Large intestine (tissue), 12 donors: ENCODE measurements around the gene CBLN2. TPM values are rescaled to one million over a fixed set of nuclear protein-coding genes. Genes with fewer than 3 reads are reported as not detected.

Experiments used
- DNase-seq, 2 donors: peaks; one replicate each; pipeline versions ENCODE4 v3.0.0 to v3.0.0-alpha.2; 2013
- H3K27ac ChIP-seq: one replicate; pipeline ENCODE4 v1.5.1; 2013; ENCODE audit warnings: low read length
- H3K27me3 ChIP-seq: 2 replicates; pipeline ENCODE4 v1.6.1; 2013; ENCODE audit warnings: low read length; ENCODE audit not compliant: control insufficient read depth, insufficient read depth
- H3K36me3 ChIP-seq: 2 replicates; pipeline ENCODE4 v1.6.1; 2013; ENCODE audit warnings: low read length; ENCODE audit not compliant: control insufficient read depth, insufficient read depth
- H3K4me1 ChIP-seq: one replicate; pipeline ENCODE4 v1.6.1; 2013; ENCODE audit warnings: low read length; ENCODE audit not compliant: control insufficient read depth, insufficient read depth
- H3K4me3 ChIP-seq: one replicate; pipeline ENCODE4 v1.5.1; 2013; ENCODE audit warnings: low read length
- H3K9me3 ChIP-seq: one replicate; pipeline ENCODE4 v1.6.1; 2013; ENCODE audit warnings: mild to moderate bottlenecking, low read depth, low read length, moderate library complexity; ENCODE audit not compliant: control insufficient read depth
- WGBS: methylation state at CpG from one replicate; pipeline ENCODE4 v1.1.5; 2013; ENCODE audit warnings: low lambda C conversion rate; ENCODE audit not compliant: insufficient coverage; 5-methylcytosine and 5-hydroxymethylcytosine counted together
- long read RNA-seq, 11 donors: transcript quantifications; one replicate each; lab custom pipeline, GENCODE V29; 2026
- polyA plus RNA-seq: library from polyadenylated mRNA; unstranded; fragments of 120-200 nt; gene quantifications from one replicate; pipeline ENCODE4 v1.2.1, GENCODE V29; 2013

The CBLN2 gene
- polyA plus RNA-seq: 11.4 TPM
- long read RNA-seq, donor 1, partial matches to known transcripts: 0 of 5 reads
- long read RNA-seq, donor 1, other reads (novel, unspliced or antisense): 0 of 5 reads
- long read RNA-seq, donor 2, partial matches to known transcripts: 0 of 3 reads
- long read RNA-seq, donor 2, other reads (novel, unspliced or antisense): 0 of 3 reads
- long read RNA-seq, donor 3: 0 reads
- long read RNA-seq, donor 4: 0 reads
- long read RNA-seq, donor 5, partial matches to known transcripts: 0 of 4 reads
- long read RNA-seq, donor 5, other reads (novel, unspliced or antisense): 0 of 4 reads
- long read RNA-seq, donor 6, partial matches to known transcripts: 0 of 2 reads
- long read RNA-seq, donor 6, other reads (novel, unspliced or antisense): 0 of 2 reads
- long read RNA-seq, donor 7: 0 reads
- long read RNA-seq, donor 8, partial matches to known transcripts: 0 of 5 reads
- long read RNA-seq, donor 8, other reads (novel, unspliced or antisense): 0 of 5 reads
- long read RNA-seq, donor 9, partial matches to known transcripts: 0 of 3 reads
- long read RNA-seq, donor 9, other reads (novel, unspliced or antisense): 0 of 3 reads
- long read RNA-seq, donor 10, partial matches to known transcripts: 0 of 4 reads
- long read RNA-seq, donor 10, other reads (novel, unspliced or antisense): 0 of 4 reads
- long read RNA-seq, donor 11, partial matches to known transcripts: 0 of 4 reads
- long read RNA-seq, donor 11, other reads (novel, unspliced or antisense): 0 of 4 reads

DNA sequence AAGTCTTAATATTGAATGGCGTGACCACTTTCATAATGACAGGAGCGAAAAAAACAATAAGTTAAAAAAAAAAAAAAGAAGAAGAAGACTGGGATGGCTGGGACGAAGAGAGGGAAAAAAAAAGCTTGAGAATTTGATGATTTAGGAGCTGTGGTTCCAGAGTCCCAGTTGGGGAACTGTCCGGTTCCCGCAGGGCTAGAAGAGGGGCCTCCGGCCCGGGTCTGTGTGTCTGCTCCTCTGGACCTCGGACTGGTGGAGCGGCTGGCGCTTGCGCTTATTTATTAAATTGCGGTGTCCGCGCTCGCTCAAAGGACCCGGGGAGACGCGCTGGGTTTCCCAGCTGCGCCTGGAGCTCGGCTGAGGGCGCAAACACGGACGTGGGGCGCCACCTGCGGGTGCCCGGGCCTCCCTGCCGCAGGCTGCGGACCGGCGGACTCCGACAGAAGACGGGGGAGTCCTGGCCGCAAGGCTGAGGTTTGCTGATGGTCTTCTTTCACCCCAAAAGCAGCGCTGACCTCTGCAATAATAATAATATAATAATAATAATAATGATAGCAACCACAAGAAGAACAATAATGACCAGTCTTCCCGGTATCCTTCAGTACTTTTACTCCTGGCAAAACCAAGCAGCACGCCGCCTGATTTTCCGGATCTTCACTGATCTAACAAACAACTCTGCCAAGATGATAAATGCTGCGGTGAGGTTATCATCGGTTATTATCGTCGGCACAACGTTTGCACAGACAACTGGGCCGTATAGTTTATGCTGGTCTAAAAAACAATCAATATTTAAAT lies at the start of gene CBLN2:
Gene CBLN2, minus strand, starts transcription at position 251 of the 795 bp plus-strand sequence. CDS start 2,182 bp downstream, outside the sequence.
- 2% methylated on average over 9 of the region's 44 CpGs for WGBS
- peaks cover 5% of the 10 kb centered on the region for H3K9me3 ChIP-seq
- peak; percentile 39 to 50 for DNase-seq
- peaks cover 3% of the 10 kb centered on the region for H3K4me1 ChIP-seq
- H3K36me3 ChIP-seq: no peaks in the 10 kb centered on the region
- H3K4me3 ChIP-seq: peak within 1 kb of the TSS; percentile 39
- no peak within 1 kb of the TSS for H3K27ac ChIP-seq
- H3K27me3 ChIP-seq: peaks cover 48% of the 10 kb centered on the region

DNA sequence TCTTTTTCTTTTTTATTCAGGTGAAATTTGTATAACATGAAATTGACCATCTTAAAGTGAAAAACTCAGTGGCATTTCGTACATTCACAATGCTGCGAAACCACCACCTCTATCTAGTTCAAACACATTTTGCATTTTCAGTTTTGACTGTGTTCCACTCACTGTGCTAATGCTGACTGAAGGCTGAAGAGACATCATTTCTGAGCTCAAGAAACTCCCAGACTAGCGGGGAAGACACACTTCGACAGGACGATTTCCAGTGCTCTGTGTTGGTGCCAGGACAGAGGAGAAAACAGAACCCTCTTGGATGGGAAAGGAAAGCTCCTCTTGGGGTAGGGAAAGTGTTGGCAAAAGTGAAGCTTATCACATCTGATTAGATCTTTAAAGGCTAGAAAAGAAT lies 44.2 kb upstream of the CBLN2 start:
- H3K36me3 ChIP-seq: no peaks in the 10 kb centered on the region
- no CpG with 5 or more reads among the region's 5 CpGs for WGBS
- H3K27ac ChIP-seq: no peak overlapping the region
- H3K4me1 ChIP-seq: no peaks in the 10 kb centered on the region
- H3K4me3 ChIP-seq: no peak overlapping the region
- no peaks in the 10 kb centered on the region for H3K27me3 ChIP-seq
- no peaks in the 10 kb centered on the region for H3K9me3 ChIP-seq
- DNase-seq: no peak

DNA sequence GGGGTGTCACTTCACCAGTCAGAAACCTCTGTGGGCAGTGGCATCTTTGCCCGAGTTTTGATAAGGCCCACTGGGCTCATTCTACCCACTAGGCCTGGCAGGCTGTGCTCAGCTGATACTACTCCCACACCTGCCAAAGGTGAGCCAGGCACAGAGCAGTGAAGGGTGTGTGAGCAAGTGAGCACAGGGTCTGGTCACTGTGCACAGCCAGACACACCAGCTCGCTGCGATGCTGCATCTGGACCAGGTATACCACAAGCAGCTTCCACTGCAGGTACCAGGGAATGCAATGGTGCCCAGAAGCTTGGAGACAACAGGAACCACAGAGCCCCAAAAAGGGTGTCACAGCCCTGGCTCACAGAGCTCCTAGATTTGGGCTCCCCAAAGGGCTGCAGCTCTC lies 40.6 kb upstream of the CBLN2 start:
- no peak overlapping the region for H3K27ac ChIP-seq
- no peaks in the 10 kb centered on the region for H3K27me3 ChIP-seq
- H3K4me1 ChIP-seq: no peaks in the 10 kb centered on the region
- no peaks in the 10 kb centered on the region for H3K36me3 ChIP-seq
- DNase-seq: no peak
- no CpG with 5 or more reads among the region's 3 CpGs for WGBS
- H3K9me3 ChIP-seq: no peaks in the 10 kb centered on the region
- no peak overlapping the region for H3K4me3 ChIP-seq

DNA sequence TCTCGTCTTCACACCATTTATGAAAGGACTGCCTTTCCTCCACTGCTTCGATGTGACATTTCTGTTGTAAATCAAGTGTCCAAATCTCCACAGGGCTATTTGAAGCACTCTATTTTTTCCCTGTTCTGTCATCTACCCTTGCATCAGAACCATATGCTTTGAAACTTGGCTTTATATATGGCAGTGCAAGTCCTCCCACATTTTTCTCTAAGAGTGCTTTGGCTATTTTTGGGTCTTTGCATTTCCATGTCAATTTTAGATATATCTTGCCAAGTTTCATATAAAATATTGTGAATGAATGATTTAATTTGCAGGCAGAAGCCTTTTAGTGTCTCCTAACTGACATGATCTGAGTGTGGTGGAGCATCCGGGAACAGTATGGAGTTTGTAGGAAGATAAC lies 37.8 kb upstream of the CBLN2 start:
- no peak overlapping the region for H3K4me3 ChIP-seq
- no peaks in the 10 kb centered on the region for H3K36me3 ChIP-seq
- no peaks in the 10 kb centered on the region for H3K27me3 ChIP-seq
- WGBS: 80% methylated on average over 1 of the region's 3 CpGs
- DNase-seq: no peak
- H3K27ac ChIP-seq: no peak overlapping the region
- no peaks in the 10 kb centered on the region for H3K4me1 ChIP-seq
- H3K9me3 ChIP-seq: no peaks in the 10 kb centered on the region

DNA sequence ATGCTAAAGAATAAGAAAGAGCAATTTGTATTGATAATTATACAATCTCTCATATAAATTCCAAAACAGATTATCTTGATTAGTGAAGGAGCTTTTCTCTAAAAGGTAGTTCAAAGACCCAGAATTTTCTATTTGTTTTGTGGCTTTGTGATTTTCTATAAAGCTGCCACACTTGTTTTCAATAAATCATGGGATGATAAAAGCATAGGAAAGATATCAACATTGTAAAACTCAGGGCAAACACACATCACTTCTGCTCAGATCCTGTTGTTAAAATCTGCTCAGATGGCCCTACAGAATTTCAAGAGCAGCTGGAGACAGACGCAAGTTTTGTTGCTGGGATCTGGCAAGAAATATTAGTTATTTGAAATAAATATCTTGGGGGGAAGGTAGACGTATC lies 28.8 kb upstream of the CBLN2 start:
- Histone ChIP-seq H3K9me3 (no peaks in the 10 kb centered on the region), H3K27ac (no peak overlapping the region), H3K36me3 (no peaks in the 10 kb centered on the region), H3K27me3 (no peaks in the 10 kb centered on the region), H3K4me3 (no peak overlapping the region), H3K4me1 (no peaks in the 10 kb centered on the region)
- 17% methylated on average over 1 of the region's 2 CpGs for WGBS
- no peak for DNase-seq

DNA sequence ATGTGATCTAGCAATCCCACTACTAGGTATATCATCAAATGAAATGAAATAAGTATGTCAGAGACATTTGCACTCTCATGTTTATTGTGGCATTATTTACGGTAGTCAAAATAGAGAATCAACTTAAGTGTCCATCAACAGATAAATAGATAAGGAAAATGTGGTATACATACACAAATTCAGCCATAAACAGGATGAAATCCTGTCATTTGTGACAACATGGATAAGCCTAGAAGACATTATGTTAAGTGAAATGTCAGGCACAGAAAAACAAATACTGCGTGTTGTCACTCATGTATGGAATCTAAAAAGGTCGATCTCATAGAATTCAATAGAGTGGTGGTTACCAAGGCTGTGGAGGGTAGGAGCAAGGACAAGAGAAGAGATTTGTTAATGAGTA lies 22.1 kb upstream of the CBLN2 start:
- 90% methylated on average over 2 of the region's 3 CpGs for WGBS
- H3K27me3 ChIP-seq: no peaks in the 10 kb centered on the region
- H3K4me1 ChIP-seq: no peaks in the 10 kb centered on the region
- H3K9me3 ChIP-seq: no peaks in the 10 kb centered on the region
- H3K36me3 ChIP-seq: no peaks in the 10 kb centered on the region
- H3K27ac ChIP-seq: no peak overlapping the region
- DNase-seq: no peak
- no peak overlapping the region for H3K4me3 ChIP-seq

DNA sequence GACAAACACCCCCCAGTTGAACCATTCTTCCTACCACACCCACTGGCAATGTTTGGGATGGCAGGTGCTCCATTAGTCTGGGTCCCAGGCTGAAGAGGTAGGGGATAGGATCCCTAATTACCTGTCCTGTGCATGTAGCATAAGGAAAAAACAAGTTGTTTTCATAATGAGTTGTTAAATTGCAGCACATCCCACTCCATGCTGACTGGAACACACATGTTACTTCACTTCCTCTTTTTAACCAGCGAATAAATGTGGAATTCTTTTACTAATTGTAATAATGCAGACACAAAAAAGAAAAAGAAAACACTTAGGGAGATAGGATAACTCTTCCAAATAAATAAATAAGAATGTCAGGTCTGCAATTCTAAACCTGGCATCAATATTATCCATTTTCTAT lies 11.8 kb upstream of the CBLN2 start:
- Histone ChIP-seq H3K27ac (no peak overlapping the region), H3K4me1 (no peaks in the 10 kb centered on the region), H3K4me3 (no peak overlapping the region), H3K36me3 (no peaks in the 10 kb centered on the region), H3K27me3 (no peaks in the 10 kb centered on the region), H3K9me3 (no peaks in the 10 kb centered on the region)
- DNase-seq: no peak
- WGBS: no CpG with 5 or more reads among the region's 1 CpG

DNA sequence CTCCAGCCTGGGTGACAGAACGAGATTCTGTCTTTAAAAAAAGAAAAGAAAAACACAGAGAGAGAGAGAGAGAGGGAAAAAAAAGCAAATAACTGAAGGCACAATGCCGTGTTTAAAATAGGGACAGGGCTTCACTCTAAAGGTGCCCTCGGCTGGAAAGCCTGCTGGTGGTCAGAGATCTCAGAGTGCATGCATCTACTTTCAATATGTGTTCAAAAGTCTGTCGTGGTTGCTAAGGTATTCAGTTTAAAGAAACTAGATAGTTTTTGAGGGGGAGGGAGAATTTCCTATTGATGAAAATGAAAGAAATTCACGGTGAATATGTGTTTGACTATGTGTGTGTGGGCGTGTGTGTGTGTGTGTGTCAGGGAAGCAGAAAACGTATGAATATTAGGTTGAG lies 11.0 kb upstream of the CBLN2 start:
- H3K4me1 ChIP-seq: no peaks in the 10 kb centered on the region
- no peaks in the 10 kb centered on the region for H3K27me3 ChIP-seq
- no peaks in the 10 kb centered on the region for H3K9me3 ChIP-seq
- H3K36me3 ChIP-seq: no peaks in the 10 kb centered on the region
- WGBS: 74% methylated on average over 4 of the region's 7 CpGs
- DNase-seq: no peak
- no peak overlapping the region for H3K27ac ChIP-seq
- no peak overlapping the region for H3K4me3 ChIP-seq

DNA sequence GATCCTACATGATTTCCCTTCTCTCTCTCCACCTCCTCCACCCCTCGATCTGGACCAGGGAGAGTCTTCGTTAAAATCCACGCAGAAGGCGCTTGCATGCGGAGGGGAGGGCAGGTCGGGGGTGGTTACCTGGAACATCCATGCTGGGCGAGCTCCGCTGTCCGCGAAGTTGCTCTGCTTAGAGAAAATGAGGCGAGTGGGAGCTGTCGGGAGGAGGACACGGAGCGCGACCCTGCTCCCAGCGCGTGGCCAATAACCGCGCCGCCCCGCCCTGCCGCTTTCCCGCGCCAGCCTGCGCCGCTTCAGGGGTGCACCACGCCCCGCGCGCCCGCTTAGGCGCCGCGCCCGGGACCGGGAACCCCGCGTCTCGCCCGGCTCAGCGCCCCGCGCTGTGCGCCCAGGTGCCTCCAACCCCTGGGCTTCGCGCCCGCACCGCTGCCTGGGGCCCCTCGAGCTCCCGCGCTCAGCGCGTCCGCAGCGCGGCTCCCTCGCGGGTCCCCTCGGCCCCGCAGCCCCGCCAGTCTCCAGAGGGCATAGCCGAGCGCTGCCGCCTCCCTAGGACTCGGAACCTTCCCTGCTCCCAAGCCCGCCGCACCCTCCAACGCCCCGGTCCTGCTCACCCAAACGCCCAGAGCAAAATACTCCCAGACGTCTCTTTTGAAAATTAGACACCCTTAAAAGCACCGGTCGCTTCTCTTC lies 636 bp downstream of the CBLN2 start:
- peak overlapping the region; percentile 39 for H3K4me3 ChIP-seq
- peak in 1 of 2 donors; percentile 9 for DNase-seq

DNA sequence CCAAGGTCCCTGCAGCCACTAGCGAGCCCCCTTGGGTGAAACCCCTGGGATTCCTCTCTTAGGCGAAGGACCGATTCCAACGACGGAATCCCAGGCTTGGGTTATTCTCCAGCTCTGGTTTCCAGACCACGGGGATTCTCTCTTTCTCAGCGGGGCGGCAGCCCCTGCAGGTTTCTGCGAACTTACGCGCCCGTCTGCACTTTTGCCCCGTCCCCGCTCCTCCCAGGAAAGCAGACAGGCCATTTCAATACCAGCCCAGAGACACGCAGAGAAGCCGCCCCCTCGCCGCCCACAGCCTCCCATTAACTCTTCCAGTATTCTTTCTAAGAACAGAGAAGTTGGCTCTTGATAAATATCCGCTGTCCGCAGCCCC lies 1.2 kb downstream of the CBLN2 start:
- WGBS: no CpG with 5 or more reads among the region's 20 CpGs
- DNase-seq: peak in 1 of 2 donors; percentile 4
- Histone ChIP-seq H3K27me3 (peaks cover 53% of the 10 kb centered on the region), H3K9me3 (peaks cover 5% of the 10 kb centered on the region), H3K36me3 (no peaks in the 10 kb centered on the region), H3K4me3 (peak overlapping the region; percentile 39), H3K4me1 (peaks cover 3% of the 10 kb centered on the region), H3K27ac (no peak overlapping the region)

More for the DNA sequence above, 636 bp downstream of the CBLN2 start:
- H3K9me3 ChIP-seq: peaks cover 5% of the 10 kb centered on the region
- H3K27me3 ChIP-seq: peaks cover 51% of the 10 kb centered on the region
- H3K36me3 ChIP-seq: no peaks in the 10 kb centered on the region
- peaks cover 3% of the 10 kb centered on the region for H3K4me1 ChIP-seq
- no peak overlapping the region for H3K27ac ChIP-seq
- WGBS: no CpG with 5 or more reads among the region's 73 CpGs
